ENCODE measurements around the gene GSTM1. TPM values are rescaled to one million over a fixed set of nuclear protein-coding genes. Genes with fewer than 3 reads are reported as not detected.
"Not testable (repeated sequence)": the region's sequence is repeated elsewhere in the genome, so short reads cannot be mapped to it uniquely, and the experiment has no call there.

Gene GSTM1
- total RNA-seq, 1 donor from 2014 or later: not detected

- no peak for DNase-seq (ENCODE audit: low read depth in 2 of 2)
Measured at GRCh38 chr1:109659997-109660690, 27.5 kb upstream of the GSTM1 start.

DNA sequence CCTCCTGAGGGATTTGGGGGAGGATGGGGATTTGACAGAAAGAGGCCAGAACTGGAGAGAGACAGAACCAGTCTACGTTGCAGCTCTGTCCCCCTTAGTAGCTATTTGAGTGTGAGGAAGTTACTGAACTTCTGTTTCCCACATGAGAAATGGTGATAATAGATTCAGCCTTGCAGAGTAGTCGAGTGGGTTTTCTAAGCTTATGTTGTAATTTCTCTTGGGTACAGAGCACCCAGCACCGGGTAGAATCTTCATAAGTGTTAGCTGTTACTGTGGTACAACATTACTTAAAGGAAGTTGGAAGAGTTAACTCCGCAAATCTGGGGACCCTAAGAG, 27.0 kb upstream of the GSTM1 start:
- not testable (repeated sequence) for DNase-seq (ENCODE audit: low read depth in 2 of 2)

- DNase-seq (ENCODE audit: low read depth in 2 of 2): no peak
Measured at GRCh38 chr1:109661391-109661790, 26.2 kb upstream of the GSTM1 start.

GRCh38 chr1:109664671-109665070, 22.9 kb upstream of the GSTM1 start:
- DNase-seq (ENCODE audit: low read depth in 2 of 2): no peak

GRCh38 chr1:109667452-109668122, 20.0 kb upstream of the GSTM1 start, which contains the start of gene GSTM2:
TSS of gene GSTM2 (plus strand) at chr1:109668057. CDS start at chr1:109668116, 59 bp downstream.
- peak; percentile 75 to 85 for DNase-seq (ENCODE audit: low read depth in 2 of 2)

DNA sequence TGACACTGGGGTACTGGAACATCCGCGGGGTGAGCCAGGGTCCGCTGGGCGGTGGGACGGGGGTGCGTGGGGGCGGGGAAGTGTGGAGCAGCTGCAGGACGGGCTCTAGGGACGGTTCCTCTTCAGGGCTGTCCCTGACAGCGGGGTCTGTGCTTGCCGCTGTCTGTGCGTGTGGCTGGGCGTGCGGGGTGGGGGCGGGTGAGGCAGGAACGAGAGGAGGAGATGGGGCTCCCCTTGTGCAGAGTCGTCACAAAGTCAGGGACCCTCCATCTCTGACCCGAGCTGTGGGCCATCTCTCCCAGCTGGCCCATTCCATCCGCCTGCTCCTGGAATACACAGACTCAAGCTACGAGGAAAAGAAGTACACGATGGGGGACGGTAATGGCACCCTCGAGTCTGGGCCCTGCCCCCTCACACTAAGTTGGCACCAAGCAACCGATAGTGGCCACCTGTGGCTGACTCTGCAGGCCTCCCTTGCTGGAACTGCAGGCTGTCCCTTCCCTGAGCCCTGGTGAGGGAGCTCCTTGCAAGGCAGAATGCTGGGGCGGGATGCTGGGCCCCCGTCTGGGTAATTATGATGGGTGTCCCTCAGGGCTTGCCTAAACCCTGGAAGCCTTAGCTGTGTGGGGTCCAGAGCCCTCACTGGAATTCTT, 19.4 kb upstream of the GSTM1 start:
- no peak for DNase-seq (ENCODE audit: low read depth in 2 of 2)

GRCh38 chr1:109669246-109669948, 18.2 kb upstream of the GSTM1 start:
- no peak for DNase-seq (ENCODE audit: low read depth in 2 of 2)

DNA sequence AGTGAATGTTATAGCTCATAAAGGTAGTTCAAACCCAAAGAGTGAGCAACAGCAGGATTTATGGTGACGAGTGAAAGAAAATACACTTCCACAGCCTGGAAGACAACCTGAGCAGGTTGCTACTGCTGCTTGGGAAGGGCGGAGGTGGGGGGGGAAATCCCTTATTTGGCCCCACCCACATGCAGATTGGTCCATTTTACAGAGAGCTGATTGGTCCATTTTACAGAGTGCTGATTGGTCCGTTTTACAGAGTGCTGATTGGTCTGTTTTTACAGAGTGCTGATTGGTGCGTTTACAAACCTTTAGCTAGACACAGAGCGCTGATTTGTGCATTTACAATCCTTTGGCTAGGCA, 17.7 kb upstream of the GSTM1 start:
- DNase-seq (ENCODE audit: low read depth in 2 of 2): not testable (repeated sequence)

DNA sequence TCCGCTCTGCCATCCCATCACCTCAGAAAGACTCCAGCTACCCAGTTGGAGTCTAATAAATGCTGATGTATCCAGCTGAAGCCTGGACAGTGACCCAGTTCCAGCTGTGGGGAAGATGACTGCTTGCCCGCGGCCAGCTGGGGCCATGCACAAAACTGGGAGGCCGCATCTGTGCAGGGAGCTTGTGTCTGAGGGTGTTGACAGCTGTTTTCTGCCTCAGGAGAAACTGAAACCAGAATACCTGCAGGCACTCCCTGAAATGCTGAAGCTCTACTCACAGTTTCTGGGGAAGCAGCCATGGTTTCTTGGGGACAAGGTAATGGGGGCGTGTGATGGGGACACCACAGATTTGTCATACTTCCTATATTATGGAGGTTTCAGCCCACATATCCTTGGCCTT, 16.6 kb upstream of the GSTM1 start:
- DNase-seq (ENCODE audit: low read depth in 2 of 2): no peak

GRCh38 chr1:109673861-109674260, 13.8 kb upstream of the GSTM1 start:
- DNase-seq (ENCODE audit: low read depth in 2 of 2): not testable (repeated sequence)

DNA sequence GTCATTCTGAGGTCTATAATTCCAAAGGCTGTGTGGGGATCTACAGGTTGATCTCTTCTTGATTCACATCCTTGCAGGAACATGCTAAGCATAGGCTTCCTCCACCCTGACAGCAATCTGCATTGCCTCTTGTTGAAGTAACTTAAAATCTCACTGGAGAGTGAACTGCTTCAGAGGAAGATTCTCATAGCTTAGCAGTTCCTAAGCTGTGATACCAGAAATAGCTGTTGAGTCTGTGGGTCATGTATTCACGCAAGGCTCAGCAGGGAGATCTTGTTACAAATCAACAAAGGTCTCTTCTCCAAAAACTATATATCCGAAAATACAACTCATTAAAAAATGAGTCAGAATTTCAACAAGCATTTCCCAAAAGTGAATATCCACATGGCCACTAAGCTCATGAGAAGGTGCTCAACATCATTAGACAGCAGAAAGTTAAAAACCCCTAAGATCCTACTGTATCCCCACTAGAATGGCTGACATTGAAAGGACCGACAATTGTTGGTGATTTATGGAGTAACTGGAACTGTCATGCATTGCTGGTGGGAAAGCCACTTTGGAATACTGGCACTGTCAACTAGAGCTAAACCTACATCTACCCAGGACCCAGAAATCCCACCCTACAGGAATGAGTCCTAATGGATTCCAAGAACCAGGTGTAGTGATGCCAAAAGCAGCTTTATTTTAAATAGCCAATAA, 10.8 kb upstream of the GSTM1 start:
- not testable (repeated sequence) for DNase-seq (ENCODE audit: low read depth in 2 of 2)

DNA sequence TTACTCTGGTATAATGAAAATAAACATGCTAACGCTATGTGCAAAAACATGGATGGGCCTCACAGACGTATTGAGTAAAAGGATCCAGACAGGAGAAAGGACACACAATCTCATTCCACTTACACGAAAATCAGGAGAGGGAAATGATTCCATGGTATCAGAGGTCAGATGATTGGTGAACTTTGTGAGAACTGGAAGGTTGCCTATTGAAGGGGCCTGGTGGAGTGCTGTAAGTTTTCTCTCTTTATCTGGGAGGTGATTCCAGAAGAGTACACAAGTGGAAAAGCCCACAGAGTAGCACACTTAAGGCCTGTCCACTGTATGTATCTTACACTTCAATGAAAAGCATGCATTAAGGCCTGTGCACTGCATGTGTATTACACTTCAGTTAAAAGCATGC, 10.2 kb upstream of the GSTM1 start:
- no peak for DNase-seq (ENCODE audit: low read depth in 2 of 2)

DNA sequence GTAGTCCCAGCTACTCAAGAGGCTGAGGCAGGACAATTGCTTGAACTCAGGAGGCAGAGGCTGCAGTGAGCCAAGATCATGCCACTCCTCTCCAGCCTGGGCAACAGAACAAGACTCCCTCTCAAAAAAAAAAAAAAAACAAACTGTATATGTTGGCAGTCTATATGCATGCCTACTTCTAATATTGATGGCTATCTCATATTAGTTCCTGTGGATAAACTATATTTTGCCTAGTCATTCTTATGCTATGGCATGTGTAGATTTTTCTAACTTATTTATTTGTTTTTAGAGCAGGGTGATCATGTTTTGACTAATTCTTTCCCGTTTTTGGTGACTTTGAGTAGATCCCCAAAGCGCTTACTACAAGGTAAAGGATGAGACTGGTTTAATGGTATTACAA, 9.0 kb upstream of the GSTM1 start:
- DNase-seq (ENCODE audit: low read depth in 2 of 2): not testable (repeated sequence)

DNA sequence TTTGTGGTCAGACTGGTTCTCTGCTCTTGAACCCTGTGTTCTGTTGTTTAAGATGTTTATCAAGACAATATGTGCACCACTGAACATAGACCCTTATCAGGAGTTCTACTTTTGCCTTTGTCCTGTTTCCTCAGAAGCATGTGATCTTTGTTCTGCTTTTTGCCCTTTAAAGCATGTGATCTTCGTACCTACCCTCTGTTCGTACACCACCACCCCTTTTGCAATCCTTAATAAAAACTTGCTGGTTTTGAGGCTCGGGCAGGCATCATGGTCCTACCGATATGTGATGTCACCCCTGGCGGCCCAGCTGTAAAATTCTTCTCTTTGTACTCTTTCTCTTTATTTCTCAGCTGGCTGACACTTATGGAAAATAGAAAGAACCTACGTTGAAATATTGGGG, 2.8 kb upstream of the GSTM1 start:
- DNase-seq (ENCODE audit: low read depth in 2 of 2): not testable (repeated sequence)

- DNase-seq (ENCODE audit: low read depth in 2 of 2): not testable (repeated sequence)
Measured at GRCh38 chr1:109685399-109685798, 2.2 kb upstream of the GSTM1 start.

DNA sequence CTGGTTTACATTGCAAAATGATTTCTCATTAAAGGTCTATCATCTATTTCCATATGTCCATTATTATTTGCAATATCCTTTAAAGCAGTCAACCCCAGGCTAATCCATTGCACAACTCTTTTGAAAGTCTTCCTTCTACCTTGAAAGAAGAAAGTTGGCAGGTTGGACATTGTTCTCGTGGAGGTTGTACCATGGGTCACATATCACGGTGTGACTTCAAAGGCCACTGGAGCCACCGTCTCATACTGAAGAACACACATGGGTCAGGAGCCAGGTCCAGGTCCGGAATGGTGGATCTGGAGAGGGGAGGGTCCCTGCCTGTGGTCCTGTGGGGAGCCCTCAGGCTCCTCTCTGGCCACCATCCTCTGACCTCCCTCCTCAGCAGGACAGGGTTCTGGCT, 1.7 kb upstream of the GSTM1 start:
- DNase-seq (ENCODE audit: low read depth in 2 of 2): not testable (repeated sequence)

DNA sequence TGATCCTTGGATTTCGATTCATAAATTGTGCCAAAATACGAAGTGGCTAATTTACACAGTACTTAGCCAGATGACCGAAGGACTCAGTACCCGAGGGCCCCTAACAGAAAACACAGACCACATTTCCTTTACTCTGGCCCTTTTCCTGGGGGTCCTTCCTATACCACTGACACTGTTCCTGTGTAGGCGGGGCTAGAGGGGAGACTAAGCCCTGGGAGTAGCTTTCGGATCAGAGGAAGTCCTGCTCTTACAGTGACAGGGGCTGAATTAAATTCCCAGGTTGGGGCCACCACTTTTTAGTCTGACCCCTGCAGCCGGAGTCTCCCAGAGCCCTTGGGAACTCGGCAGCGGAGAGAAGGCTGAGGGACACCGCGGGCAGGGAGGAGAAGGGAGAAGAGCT, 508 bp upstream of the GSTM1 start:
- DNase-seq (ENCODE audit: low read depth in 2 of 2): not testable (repeated sequence)

GRCh38 chr1:109689844-109690405, 2.3 kb downstream of the GSTM1 start:
- DNase-seq (ENCODE audit: low read depth in 2 of 2): no peak

DNA sequence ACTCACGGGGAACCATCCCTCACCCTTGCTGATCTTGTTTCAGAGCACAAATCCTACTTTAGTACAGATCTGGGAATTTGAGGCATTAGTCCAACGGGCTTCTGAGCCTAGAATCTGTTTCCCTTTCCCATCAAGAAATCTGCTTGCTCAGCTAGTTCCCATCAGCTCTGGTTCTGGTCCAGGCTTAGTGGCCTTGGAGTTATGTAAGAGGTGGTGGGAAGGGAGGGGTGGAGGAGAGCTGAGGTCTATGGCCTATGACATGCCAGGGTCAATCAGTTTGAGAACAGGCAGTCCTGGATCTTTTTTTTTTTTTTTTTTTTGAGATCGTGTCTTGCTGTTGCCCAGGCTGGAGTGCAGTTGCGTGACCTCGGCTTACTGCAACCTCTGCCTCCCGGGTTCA, 4.1 kb downstream of the GSTM1 start:
- DNase-seq (ENCODE audit: low read depth in 2 of 2): no peak

GRCh38 chr1:109694400-109694799, 6.8 kb downstream of the GSTM1 start:
- DNase-seq (ENCODE audit: low read depth in 2 of 2): not testable (repeated sequence)

DNA sequence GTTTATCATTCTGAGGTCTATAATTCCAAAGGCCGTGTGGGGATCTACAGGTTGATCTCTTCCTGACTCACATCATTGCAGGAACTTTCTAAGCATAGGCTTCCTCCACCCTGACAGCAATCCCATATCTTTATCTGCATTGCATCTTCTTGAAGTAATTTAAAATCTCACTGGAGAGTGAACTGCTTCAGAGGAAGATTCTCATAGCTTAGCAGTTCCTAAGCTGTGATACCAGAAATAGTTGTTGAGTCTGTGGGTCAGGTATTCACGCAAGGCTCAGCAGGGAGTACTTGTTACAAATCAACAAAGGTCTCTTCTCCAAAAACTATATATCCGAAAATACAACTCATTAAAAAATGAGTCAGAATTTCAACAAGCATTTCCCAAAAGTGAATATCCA, 7.5 kb downstream of the GSTM1 start:
- DNase-seq (ENCODE audit: low read depth in 2 of 2): not testable (repeated sequence)
